Ammon's horn (tissue), 1 donor: ENCODE measurements around the gene MCCD1.
"Not testable (repeated sequence)": the region's sequence is repeated elsewhere in the genome, so short reads cannot be mapped to it uniquely, and the experiment has no call there.

ENCODE experiments used
- DNase-seq: peaks from one replicate; pipeline ENCODE4 v3.0.0-alpha.2; 2016; ENCODE audit warnings: low spot score

The MCCD1 gene, protein sequence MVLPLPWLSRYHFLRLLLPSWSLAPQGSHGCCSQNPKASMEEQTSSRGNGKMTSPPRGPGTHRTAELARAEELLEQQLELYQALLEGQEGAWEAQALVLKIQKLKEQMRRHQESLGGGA

GRCh38 chr6:31528821-31529328 lies at the start of gene MCCD1:
Gene MCCD1, plus strand, starts transcription at chr6:31528962. Its CDS starts 53 bp downstream, at chr6:31529015.
- DNase-seq = no peak

DNA sequence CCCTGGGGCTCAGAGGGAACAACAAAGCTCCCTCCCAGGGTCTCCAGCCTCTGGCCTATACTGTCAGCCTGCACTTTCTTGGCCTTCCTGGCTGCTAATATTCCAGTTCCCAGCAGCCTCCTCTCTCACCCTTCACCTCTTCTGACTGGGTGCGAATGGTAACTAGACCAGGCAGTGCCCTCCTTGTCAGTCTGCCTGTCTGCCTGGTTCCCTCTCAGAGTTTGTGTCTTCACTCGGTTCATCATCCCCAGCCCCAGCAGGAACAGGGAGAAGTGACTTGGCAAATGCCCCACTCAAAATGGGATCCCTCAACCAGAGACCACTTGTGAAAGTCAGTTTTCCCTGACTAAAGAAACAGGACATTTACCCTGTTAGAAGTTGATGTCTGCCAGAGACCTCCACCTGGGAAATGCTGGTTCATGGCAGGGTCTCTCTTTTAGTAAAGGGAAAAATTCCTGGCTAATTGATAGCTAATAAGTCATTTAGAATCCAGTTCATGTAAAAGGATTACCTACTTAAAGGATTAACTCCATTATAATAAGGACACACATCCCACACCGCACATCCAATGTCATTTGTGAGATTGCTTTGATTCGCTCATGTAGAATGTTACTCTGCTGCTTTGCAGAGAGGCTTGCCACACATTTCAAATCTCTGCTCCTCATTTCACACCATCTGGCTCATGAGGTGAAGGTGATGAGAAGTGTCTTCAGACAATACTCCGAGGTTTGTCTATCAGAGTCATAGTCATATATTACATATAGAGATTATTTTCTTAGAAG lies 49.4 kb upstream of the MCCD1 start:
- DNase-seq = no peak

DNA sequence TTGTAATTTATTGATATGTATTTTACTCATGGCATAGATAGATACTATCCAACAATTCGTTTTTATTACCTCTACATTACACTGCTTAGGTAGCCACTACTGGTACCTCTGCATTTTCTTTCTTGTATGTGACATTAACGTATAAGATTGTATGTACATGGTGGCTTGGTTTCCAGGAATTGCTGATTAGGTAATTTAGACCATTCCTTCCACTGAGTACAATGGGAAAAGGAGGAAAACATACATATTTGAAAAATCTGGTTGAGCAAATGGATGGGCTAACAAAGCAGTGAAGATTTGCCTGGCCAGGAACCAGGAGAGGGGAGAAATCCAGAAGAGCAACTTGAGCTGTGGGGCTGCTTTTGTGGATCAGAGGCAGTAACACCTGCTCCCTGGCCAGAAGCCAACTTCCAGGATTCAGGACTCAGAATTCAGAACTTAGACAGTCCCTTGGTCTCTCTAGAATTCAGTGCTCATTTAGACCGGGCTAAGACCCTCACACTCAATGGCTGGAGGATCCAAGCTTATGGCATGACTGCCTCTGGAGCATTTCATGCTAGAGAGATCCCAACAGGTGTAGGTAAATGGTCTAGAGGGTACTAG lies 48.7 kb upstream of the MCCD1 start:
- no peak for DNase-seq

- no peak for DNase-seq
Observed at GRCh38 chr6:31480574-31480973, 48.2 kb upstream of the MCCD1 start.

DNA sequence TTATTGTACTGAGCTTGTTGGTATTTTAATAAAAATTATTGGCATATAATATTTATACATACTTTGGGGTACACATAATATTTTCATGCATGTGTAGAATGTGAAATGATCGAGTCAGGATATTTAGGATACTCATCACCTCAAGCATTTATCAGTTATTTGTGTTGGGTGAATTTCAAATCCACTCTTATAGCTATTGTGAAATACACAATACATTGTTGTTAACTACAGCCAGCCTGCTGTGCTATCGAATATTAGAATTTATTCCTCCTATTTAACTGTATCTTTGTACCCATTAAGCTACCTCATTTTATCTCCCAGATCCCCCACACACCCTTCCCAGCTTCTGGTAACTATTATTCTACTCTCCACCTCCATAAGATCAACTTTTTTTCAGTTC lies 45.4 kb upstream of the MCCD1 start:
- no peak for DNase-seq

DNA sequence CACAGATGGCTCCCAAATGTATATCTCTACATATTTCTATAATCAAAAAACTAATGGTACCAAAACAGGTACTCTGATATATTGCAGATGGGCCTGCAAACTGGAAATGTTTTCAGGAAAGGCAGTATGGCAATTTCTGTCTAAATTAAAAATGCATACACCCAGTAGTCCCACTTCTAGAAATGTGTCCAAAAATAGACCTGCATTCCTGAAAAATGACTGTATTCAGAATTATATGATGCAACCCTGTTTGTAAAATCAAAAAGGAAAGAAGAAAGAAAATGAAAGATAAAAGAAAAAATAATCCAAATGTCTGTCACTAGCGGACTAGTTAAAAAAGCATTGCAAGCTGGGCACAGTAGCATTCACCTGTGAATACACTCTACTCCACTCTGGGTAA lies 43.7 kb upstream of the MCCD1 start:
- no peak for DNase-seq

- DNase-seq = not testable (repeated sequence)
Observed at GRCh38 chr6:31486065-31486837, 42.5 kb upstream of the MCCD1 start.

DNA sequence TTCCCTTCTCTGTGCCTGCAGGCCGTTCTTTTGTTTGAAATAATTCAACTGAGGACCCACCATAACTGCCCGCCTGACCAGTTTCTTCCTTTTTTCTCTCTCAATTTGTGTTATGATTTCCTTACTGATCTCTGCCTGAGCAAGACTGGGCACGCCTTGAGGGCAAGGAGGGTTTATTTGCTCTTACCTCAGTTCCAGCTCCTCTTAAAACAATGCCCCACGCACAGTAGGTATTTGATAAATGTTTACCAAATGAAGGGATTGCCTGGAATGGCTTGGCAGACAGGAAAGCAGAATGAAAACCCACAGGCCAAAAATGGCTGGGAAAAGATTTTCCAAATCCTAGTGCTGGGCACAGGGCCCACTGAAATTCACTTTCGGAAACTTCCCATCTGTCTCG lies 41.1 kb upstream of the MCCD1 start:
- DNase-seq = not testable (repeated sequence)

DNA sequence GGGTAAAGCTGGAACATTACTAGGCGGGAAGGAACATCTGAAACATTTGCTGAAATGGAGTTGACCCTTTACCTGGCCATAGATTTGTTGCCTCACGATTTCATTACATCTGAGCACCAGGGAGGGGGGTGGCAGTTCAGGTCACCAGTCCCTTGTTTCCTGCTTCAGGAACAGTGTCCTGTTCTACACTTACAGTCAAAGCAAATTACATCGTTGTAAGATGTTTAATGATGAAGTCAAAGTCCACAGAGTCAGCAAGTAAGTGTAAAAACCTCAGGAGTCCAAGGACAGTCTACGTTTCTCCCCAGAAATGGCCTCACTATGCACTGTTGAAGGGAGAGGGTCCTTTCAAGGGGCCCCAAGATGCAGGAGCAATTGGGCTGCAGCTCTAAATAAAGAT lies 39.7 kb upstream of the MCCD1 start:
- DNase-seq = no peak

- no peak for DNase-seq
Observed at GRCh38 chr6:31490115-31490873, 38.5 kb upstream of the MCCD1 start.

DNA sequence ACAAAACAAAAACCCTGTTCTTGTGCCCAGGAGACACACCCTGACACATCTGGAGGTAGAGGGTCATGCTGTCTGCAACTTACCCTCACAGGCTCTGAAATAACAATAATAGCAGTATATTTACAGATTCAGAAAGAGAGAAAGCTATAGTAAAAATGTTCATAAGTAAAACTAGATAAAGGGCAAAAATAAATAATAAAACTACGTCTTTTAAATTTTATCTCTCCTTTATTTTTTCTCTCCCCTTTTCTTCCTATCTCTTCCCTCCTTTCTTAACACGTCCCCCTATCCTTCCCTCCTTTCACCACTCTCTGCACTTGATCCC lies 35.2 kb upstream of the MCCD1 start:
- DNase-seq = not testable (repeated sequence)

DNA sequence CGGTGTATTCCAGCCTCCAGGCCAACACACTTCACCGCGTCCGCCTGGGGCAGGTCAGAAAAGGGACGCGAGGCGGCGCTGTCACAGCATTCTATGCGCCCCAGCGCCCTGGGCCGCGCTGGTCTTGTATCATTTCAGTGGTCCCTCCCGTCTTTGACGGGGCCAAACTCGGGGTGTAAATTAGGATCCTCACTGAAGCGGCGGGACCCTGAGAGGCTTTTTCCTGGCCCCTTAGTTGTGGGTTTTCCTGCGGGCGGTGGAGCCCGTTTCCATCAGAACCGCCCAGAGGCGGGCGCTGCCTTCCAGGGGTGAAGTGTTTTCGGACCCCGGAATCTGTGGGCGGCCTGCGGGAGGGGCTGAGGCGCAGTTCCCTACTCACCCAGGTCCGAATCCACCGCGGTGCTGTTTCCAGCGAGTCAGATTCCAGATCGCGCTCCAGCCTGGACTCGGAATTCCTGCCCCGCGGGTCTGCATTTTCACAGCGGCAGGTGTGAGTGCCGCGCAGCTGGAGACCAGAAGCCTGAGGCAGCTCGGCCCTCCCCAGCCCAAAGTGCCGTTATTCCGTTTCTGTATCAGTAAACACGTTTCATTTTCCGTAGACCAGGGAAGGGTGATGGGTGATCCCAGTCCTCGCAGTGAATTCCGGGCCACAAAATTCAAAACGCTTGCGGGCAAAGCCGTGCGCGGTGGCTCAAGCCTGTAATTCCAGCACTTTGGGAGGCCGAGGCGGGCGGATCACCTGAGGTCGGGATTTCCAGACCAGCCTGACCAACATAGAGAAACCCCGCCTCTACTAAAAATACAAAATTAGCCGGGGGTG lies 34.7 kb upstream of the MCCD1 start:
- peak; percentile 77 for DNase-seq

DNA sequence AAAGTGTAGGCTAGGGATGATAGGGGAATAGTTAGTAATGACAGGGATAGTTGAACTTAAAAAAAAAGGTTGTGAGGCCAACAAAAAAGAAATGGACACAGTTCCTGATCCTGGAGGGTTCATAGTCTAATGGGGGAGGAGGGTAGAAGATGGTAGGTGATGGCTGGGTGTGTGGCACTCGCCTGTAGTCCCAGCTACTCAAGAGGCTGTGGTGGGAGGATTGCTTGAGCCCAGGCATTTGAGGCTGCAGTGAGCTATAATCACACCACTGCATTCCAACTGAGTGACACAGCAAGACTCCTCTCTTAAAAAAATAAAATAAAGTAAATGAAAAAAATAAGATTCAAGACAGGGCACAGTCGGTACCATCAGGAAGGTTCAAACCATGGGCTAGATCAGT lies 33.2 kb upstream of the MCCD1 start:
- no peak for DNase-seq

- DNase-seq = peak; percentile 68
Observed at GRCh38 chr6:31496826-31497225, 31.9 kb upstream of the MCCD1 start.

- DNase-seq = peak; percentile 77
Observed at GRCh38 chr6:31497531-31498476, 31.0 kb upstream of the MCCD1 start, which contains the start of gene MICB. Gene MICB, plus strand, starts transcription at chr6:31498145. Its CDS starts 49 bp downstream, at chr6:31498194.

- DNase-seq = no peak
Observed at GRCh38 chr6:31498748-31499147, 30.0 kb upstream of the MCCD1 start.

DNA sequence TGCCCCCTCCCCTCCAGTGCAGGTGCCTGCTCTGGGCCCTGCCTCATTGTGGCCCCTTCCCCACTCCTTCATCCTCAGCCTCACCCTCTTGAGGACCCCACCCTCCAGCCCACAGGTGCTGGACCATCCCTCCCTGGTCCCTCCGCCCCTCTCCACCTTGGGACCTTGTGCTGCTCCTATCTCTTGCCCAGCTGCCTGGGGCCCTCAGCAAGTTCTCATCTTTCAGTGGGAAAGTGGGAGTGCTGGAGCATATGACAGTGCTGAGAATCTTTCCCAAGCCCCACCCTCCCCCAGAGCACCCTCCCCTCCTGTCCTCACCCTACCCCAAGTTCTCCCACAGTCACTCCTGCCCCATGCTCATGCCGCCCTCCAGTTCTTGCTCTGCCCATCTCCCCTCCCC lies 29.1 kb upstream of the MCCD1 start:
- DNase-seq = not testable (repeated sequence)

- DNase-seq = no peak
Observed at GRCh38 chr6:31502586-31502985, 26.2 kb upstream of the MCCD1 start.

GRCh38 chr6:31509036-31509435 lies 19.7 kb upstream of the MCCD1 start:
- DNase-seq = not testable (repeated sequence)

- DNase-seq = no peak
Observed at GRCh38 chr6:31510007-31510406, 18.8 kb upstream of the MCCD1 start.
